HL-60 (cell line): ENCODE data around the gene PGM1.

Experiments used
- GABPA ChIP-seq: IDR thresholded peaks from 2 replicates; pipeline ENCODE4 v1.6.1; 2012; ENCODE audit warnings: low read depth
- POLR2AphosphoS5 ChIP-seq: IDR thresholded peaks from 2 replicates; pipeline ENCODE4 v1.6.1; 2012; ENCODE audit warnings: low read depth
- SPI1 ChIP-seq: IDR thresholded peaks from 2 replicates; pipeline ENCODE4 v1.6.1; 2012; ENCODE audit warnings: low read depth, mild to moderate bottlenecking, borderline replicate concordance
- TF ChIP-seq, protein P1 (sequence below): IDR thresholded peaks from one replicate; pipeline ENCODE4 v1.5.1; 2011; ENCODE audit warnings: low read length, control low read depth, inconsistent platforms; ENCODE audit not compliant: insufficient read depth
- TF ChIP-seq, protein P2 (sequence below): IDR thresholded peaks from 2 replicates; pipeline ENCODE4 v1.6.1; 2012; ENCODE audit warnings: low read depth; ENCODE audit not compliant: insufficient replicate concordance

DNA sequence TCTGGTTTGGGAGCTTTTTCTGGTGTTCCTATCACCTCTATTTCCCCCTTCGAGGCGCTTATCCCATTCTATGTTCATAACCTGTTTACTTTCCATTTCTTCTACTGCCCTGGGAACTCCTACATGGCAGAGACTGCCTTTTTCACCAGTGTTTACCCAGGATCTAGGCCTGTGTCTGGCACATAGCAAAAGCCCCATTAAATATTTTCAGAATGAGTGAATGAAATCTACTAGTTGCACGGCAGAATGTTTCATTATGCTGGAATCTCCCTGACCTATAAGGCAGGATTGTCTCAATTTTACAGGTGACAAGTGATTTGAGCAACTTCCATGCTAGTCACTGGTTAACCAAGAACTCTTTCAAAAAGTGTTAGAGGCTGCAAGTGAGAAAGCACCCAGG, 70.1 kb downstream of the PGM1 start:
- TF ChIP-seq, protein P1, sequence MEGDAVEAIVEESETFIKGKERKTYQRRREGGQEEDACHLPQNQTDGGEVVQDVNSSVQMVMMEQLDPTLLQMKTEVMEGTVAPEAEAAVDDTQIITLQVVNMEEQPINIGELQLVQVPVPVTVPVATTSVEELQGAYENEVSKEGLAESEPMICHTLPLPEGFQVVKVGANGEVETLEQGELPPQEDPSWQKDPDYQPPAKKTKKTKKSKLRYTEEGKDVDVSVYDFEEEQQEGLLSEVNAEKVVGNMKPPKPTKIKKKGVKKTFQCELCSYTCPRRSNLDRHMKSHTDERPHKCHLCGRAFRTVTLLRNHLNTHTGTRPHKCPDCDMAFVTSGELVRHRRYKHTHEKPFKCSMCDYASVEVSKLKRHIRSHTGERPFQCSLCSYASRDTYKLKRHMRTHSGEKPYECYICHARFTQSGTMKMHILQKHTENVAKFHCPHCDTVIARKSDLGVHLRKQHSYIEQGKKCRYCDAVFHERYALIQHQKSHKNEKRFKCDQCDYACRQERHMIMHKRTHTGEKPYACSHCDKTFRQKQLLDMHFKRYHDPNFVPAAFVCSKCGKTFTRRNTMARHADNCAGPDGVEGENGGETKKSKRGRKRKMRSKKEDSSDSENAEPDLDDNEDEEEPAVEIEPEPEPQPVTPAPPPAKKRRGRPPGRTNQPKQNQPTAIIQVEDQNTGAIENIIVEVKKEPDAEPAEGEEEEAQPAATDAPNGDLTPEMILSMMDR, result no peak
- TF ChIP-seq, protein P2, sequence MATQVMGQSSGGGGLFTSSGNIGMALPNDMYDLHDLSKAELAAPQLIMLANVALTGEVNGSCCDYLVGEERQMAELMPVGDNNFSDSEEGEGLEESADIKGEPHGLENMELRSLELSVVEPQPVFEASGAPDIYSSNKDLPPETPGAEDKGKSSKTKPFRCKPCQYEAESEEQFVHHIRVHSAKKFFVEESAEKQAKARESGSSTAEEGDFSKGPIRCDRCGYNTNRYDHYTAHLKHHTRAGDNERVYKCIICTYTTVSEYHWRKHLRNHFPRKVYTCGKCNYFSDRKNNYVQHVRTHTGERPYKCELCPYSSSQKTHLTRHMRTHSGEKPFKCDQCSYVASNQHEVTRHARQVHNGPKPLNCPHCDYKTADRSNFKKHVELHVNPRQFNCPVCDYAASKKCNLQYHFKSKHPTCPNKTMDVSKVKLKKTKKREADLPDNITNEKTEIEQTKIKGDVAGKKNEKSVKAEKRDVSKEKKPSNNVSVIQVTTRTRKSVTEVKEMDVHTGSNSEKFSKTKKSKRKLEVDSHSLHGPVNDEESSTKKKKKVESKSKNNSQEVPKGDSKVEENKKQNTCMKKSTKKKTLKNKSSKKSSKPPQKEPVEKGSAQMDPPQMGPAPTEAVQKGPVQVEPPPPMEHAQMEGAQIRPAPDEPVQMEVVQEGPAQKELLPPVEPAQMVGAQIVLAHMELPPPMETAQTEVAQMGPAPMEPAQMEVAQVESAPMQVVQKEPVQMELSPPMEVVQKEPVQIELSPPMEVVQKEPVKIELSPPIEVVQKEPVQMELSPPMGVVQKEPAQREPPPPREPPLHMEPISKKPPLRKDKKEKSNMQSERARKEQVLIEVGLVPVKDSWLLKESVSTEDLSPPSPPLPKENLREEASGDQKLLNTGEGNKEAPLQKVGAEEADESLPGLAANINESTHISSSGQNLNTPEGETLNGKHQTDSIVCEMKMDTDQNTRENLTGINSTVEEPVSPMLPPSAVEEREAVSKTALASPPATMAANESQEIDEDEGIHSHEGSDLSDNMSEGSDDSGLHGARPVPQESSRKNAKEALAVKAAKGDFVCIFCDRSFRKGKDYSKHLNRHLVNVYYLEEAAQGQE, result no peak
- no peak for TF ChIP-seq POLR2AphosphoS5
- TF ChIP-seq GABPA, result no peak
- TF ChIP-seq SPI1, result no peak
